Prostate gland (tissue), 2 donors: ENCODE measurements around the gene RUVBL1.

Experiments used
- POLR2A ChIP-seq: fragments of 450-650 bp; IDR thresholded peaks from one replicate; pipeline ENCODE4 v1.6.1; 2016; ENCODE audit warnings: antibody characterized with exemption, mild to moderate bottlenecking
- POLR2AphosphoS5 ChIP-seq: sonication (generic); formaldehyde crosslinking; IDR thresholded peaks from one replicate; pipeline ENCODE4 v1.6.1; 2017; ENCODE audit warnings: antibody characterized with exemption
- TF ChIP-seq, protein P1 (sequence below), 4 experiments: fragments of 200-600 bp in 2 of 4; fragments of 450-650 bp in 2 of 4; sonication (generic) in 2 of 4; IDR thresholded peaks; 1 replicate in 3 of 4; 2 replicates in 1 of 4; pipeline ENCODE4 v1.5.1; 2016 to 2019; ENCODE audit warnings: antibody characterized with exemption in 4 of 4, mild to moderate bottlenecking in 2 of 4, moderate library complexity in 2 of 4

DNA sequence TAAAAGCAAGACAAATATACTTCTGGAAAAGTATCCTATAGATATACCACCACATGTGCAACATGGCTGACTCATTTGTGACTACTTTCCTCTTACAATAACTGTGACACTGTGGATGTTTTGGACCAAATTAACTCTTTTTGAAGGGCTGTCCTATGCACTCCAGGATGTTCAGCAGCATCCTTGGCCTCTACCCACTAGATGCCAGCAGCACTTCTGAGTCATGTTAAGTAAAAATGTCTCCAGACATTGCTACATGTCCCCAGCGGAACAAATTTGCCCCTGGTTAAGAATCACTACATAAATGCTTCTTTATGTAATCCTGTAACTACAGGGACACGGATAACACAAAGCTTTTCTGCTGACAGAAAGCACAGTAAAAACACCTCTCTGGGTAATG lies 32.0 kb downstream of the RUVBL1 start:
- TF ChIP-seq, protein P1, sequence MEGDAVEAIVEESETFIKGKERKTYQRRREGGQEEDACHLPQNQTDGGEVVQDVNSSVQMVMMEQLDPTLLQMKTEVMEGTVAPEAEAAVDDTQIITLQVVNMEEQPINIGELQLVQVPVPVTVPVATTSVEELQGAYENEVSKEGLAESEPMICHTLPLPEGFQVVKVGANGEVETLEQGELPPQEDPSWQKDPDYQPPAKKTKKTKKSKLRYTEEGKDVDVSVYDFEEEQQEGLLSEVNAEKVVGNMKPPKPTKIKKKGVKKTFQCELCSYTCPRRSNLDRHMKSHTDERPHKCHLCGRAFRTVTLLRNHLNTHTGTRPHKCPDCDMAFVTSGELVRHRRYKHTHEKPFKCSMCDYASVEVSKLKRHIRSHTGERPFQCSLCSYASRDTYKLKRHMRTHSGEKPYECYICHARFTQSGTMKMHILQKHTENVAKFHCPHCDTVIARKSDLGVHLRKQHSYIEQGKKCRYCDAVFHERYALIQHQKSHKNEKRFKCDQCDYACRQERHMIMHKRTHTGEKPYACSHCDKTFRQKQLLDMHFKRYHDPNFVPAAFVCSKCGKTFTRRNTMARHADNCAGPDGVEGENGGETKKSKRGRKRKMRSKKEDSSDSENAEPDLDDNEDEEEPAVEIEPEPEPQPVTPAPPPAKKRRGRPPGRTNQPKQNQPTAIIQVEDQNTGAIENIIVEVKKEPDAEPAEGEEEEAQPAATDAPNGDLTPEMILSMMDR (IDR thresholded peaks at IDR 0.05) = no peak
- TF ChIP-seq POLR2A (no peak), POLR2AphosphoS5 (no peak)
